Tibial artery (tissue), 4 donors: ENCODE data around the gene TEAD1.

ENCODE experiments used
- DNase-seq, 2 donors: peaks; one replicate each; pipeline ENCODE4 v3.0.0-alpha.2; 2019
- H3K27ac ChIP-seq, 2 donors: fragments of 200-600 bp; sonication (generic) in 1 of 2; 1 replicate in 1 of 2; 2 replicates in 1 of 2; pipeline ENCODE4 v1.5.1; 2018 to 2019; ENCODE audit warnings: mild to moderate bottlenecking in 1 of 2
- H3K27me3 ChIP-seq, 2 donors: fragments of 200-600 bp; sonication (generic) in 1 of 2; one replicate each; pipeline versions ENCODE4 v1.5.1 to v1.6.0; 2016 to 2019
- H3K36me3 ChIP-seq, 3 donors: fragments of 200-600 bp; sonication (generic) in 2 of 3; one replicate each; pipeline ENCODE4 v1.5.1; 2016 to 2019; ENCODE audit warnings: mild to moderate bottlenecking in 2 of 3
- H3K4me1 ChIP-seq, 4 donors: fragments of 200-600 bp; sonication (generic) in 2 of 4; 1 replicate in 3 of 4; 2 replicates in 1 of 4; pipeline ENCODE4 v1.5.1; 2016 to 2019
- H3K4me3 ChIP-seq, 2 donors: fragments of 200-600 bp; sonication (generic) in 1 of 2; 1 replicate in 1 of 2; 2 replicates in 1 of 2; pipeline ENCODE4 v1.5.1; 2018 to 2019; ENCODE audit warnings: mild to moderate bottlenecking in 2 of 2
- H3K9me3 ChIP-seq, 3 donors: fragments of 200-600 bp; sonication (generic) in 1 of 3; one replicate each; pipeline ENCODE4 v1.5.1; 2016 to 2019
- intact Hi-C: fragments of 100-400 bp; cut with DNase I; formaldehyde crosslinking; loops from one replicate; pipeline ENCODE4 v1.15.0; 2023; ENCODE audit warnings: low total_unique reads
- TF ChIP-seq, protein P1 (sequence below), 2 experiments: fragments of 200-600 bp in 1 of 2; fragments of 450-650 bp in 1 of 2; IDR thresholded peaks; one replicate each; pipeline ENCODE4 v1.5.1; 2017 to 2019; ENCODE audit warnings: antibody characterized with exemption in 2 of 2, mild to moderate bottlenecking in 1 of 2, moderate library complexity in 1 of 2

Gene TEAD1

GRCh38 chr11:12802418-12803085 lies 128.3 kb downstream of the TEAD1 start:
- intact Hi-C loops: no loop called here
- TF ChIP-seq, protein P1, sequence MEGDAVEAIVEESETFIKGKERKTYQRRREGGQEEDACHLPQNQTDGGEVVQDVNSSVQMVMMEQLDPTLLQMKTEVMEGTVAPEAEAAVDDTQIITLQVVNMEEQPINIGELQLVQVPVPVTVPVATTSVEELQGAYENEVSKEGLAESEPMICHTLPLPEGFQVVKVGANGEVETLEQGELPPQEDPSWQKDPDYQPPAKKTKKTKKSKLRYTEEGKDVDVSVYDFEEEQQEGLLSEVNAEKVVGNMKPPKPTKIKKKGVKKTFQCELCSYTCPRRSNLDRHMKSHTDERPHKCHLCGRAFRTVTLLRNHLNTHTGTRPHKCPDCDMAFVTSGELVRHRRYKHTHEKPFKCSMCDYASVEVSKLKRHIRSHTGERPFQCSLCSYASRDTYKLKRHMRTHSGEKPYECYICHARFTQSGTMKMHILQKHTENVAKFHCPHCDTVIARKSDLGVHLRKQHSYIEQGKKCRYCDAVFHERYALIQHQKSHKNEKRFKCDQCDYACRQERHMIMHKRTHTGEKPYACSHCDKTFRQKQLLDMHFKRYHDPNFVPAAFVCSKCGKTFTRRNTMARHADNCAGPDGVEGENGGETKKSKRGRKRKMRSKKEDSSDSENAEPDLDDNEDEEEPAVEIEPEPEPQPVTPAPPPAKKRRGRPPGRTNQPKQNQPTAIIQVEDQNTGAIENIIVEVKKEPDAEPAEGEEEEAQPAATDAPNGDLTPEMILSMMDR (IDR thresholded peaks at IDR 0.05): no peak
- H3K27ac ChIP-seq: no peak overlapping the region
- H3K4me1 ChIP-seq: peaks cover 0 to 29% (median 26%) of the 10 kb centered on the region in 4 donors
- H3K9me3 ChIP-seq: no peaks in the 10 kb centered on the region
- H3K4me3 ChIP-seq: no peak overlapping the region
- DNase-seq: peak in 1 of 2 donors; percentile 44
- H3K36me3 ChIP-seq: no peaks in the 10 kb centered on the region
- no peaks in the 10 kb centered on the region for H3K27me3 ChIP-seq

GRCh38 chr11:12803086-12803826 lies 129.0 kb downstream of the TEAD1 start:
- Histone ChIP-seq H3K9me3 (no peaks in the 10 kb centered on the region), H3K27me3 (no peaks in the 10 kb centered on the region), H3K36me3 (no peaks in the 10 kb centered on the region), H3K4me3 (no peak overlapping the region), H3K4me1 (peaks cover 0 to 29% (median 26%) of the 10 kb centered on the region in 4 donors), H3K27ac (no peak overlapping the region)
- intact Hi-C loops: no loop called here
- TF ChIP-seq, protein P1 (IDR thresholded peaks at IDR 0.05): no peak
- no peak for DNase-seq

DNA sequence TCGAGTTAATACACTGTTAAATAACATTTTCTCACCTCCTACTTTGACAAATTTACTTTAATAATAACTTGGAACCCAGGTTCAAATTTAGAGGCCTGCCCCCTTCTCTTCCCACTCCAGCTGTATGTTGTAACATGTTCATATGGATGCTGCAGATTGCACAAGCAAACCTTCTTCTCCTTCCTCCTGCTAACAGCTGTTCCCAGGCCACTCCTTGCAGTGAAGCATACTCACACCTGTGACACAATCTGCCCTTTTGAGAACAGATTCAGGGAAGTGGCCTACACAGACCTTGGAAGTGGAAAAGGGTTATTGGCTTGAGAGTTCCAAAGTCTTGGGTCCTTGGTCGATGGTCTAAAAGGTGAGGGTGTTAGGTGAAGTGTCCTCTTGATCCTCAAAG lies 131.9 kb downstream of the TEAD1 start:
- peaks cover 0 to 11% (median 8%) of the 10 kb centered on the region in 4 donors for H3K4me1 ChIP-seq
- intact Hi-C loops: no loop called here

GRCh38 chr11:12807621-12808020 lies 133.4 kb downstream of the TEAD1 start:
- Histone ChIP-seq H3K4me3 (no peak overlapping the region), H3K27ac (no peak overlapping the region), H3K36me3 (no peaks in the 10 kb centered on the region), H3K9me3 (no peaks in the 10 kb centered on the region), H3K27me3 (no peaks in the 10 kb centered on the region), H3K4me1 (peaks cover 0 to 9% (median 8%) of the 10 kb centered on the region in 4 donors)
- intact Hi-C loops: no loop called here
- no peak for DNase-seq
- TF ChIP-seq, protein P1 (IDR thresholded peaks at IDR 0.05): no peak

More for the DNA sequence above, 131.9 kb downstream of the TEAD1 start:
- no peak overlapping the region for H3K4me3 ChIP-seq
- no peaks in the 10 kb centered on the region for H3K36me3 ChIP-seq
- TF ChIP-seq, protein P1 (IDR thresholded peaks at IDR 0.05): no peak
- H3K27ac ChIP-seq: no peak overlapping the region
- DNase-seq: no peak
- H3K27me3 ChIP-seq: no peaks in the 10 kb centered on the region
- no peaks in the 10 kb centered on the region for H3K9me3 ChIP-seq

DNA sequence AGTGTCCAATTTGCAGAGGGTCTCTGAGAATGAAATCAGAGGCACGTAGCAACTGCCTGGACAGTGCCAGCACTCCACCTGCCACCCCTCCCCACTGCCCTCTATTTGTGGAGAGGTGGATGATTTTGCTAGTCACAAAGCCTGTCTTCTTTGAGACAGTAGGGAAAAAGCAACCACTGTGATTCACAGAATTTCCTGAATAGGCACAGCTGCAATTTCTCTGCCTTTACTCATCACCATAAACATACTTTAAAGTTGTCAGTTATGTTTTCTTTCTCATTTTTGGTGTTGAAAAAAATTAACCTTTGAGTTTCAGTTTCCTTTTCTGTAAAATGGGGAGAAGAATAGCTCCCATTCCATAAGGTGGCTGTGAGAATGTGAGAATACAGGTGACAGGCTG lies 134.3 kb downstream of the TEAD1 start:
- DNase-seq: no peak
- intact Hi-C loops: no loop called here
- no peak overlapping the region for H3K27ac ChIP-seq
- TF ChIP-seq, protein P1 (IDR thresholded peaks at IDR 0.05): no peak
- no peaks in the 10 kb centered on the region for H3K9me3 ChIP-seq
- H3K4me3 ChIP-seq: no peak overlapping the region
- no peaks in the 10 kb centered on the region for H3K36me3 ChIP-seq
- peaks cover 0 to 18% (median 8%) of the 10 kb centered on the region in 4 donors for H3K4me1 ChIP-seq
- H3K27me3 ChIP-seq: no peaks in the 10 kb centered on the region
